Endothelial cell of umbilical vein (primary cell): ENCODE results near the gene CPED1.

Experiments
- CTCF ChIP-seq, 2 donors: IDR thresholded peaks; 1 replicate in 1 of 2; 2 replicates in 1 of 2; pipeline ENCODE4 v1.5.1; 2011; ENCODE audit warnings: low read length in 2 of 2, mild to moderate bottlenecking in 2 of 2, moderate library complexity in 2 of 2, control low read depth in 1 of 2, inconsistent platforms in 1 of 2, low read depth in 1 of 2; ENCODE audit not compliant: insufficient read depth in 1 of 2; ENCODE audit errors: extremely low read depth in 1 of 2
- EZH2 ChIP-seq: IDR thresholded peaks from 2 replicates; pipeline ENCODE4 v1.6.1; 2012; ENCODE audit warnings: borderline replicate concordance, low read depth, mild to moderate bottlenecking, moderate library complexity, low read length, inconsistent platforms; ENCODE audit not compliant: severe bottlenecking
- FOS ChIP-seq: IDR thresholded peaks from 2 replicates; pipeline ENCODE4 v1.6.1; 2011; ENCODE audit warnings: mild to moderate bottlenecking, low read length, moderate library complexity, borderline replicate concordance; ENCODE audit not compliant: insufficient read depth
- GATA2 ChIP-seq: IDR thresholded peaks from 2 replicates; pipeline ENCODE4 v1.7.0; 2011; ENCODE audit warnings: low read depth, mild to moderate bottlenecking, moderate library complexity, mixed read lengths, low read length; ENCODE audit not compliant: insufficient read length, insufficient read depth
- JUN ChIP-seq: IDR thresholded peaks from 2 replicates; pipeline ENCODE4 v1.6.1; 2011; ENCODE audit warnings: borderline replicate concordance, low read depth; ENCODE audit not compliant: insufficient read length, insufficient read depth
- MAX ChIP-seq: IDR thresholded peaks from 2 replicates; pipeline ENCODE4 v1.6.1; 2011; ENCODE audit not compliant: insufficient read depth, insufficient read length
- MYC ChIP-seq: IDR thresholded peaks from one replicate; pipeline ENCODE4 v1.6.1; 2011; ENCODE audit warnings: mild to moderate bottlenecking, low read depth, low read length
- POLR2A ChIP-seq: IDR thresholded peaks from 2 replicates; pipeline ENCODE4 v1.6.1; 2012; ENCODE audit warnings: low read depth, mild to moderate bottlenecking, control low read depth, low read length
- POLR2AphosphoS5 ChIP-seq: IDR thresholded peaks from 2 replicates; pipeline ENCODE4 v1.6.1; 2012; ENCODE audit warnings: low read depth, mild to moderate bottlenecking, control low read depth, low read length, moderate library complexity; ENCODE audit not compliant: insufficient read depth

DNA sequence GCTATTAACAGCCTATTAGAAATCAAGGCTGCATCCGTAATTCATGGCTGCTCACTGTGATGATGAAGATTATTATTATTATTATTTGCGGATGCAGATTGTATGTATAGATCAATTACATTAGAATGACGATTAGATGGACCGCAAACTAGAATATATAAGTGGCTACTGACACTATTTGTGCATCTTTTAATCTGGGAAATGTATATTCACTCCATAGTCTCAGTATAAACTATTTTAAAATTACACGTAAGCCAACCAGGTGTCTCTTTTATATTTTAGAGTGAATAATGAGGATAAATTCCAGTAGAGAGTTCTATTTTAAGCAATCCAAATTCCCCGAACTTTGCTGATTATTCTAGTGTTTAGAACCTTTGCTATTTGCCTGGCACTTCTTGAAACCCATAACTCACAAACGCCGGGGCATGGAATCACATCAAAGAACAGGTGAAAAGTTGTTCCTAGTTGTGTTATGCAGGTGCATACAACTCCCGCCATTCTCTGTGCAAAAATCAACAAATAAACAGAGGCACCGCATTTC, 38.4 kb upstream of the CPED1 start:
- TF ChIP-seq POLR2A (no peak), CTCF (IDR thresholded peaks at IDR 0.05; ENCODE audit: extremely low read depth in 1 of 2, insufficient read depth in 1 of 2, low read depth in 1 of 2, low read length in 2 of 2) (no peak), MYC (no peak), EZH2 (no peak), POLR2AphosphoS5 (no peak), MAX (no peak), JUN (no peak), GATA2 (no peak), FOS (no peak)
